ENCODE measurements around the gene CCDC88C. TPM values are rescaled to one million over a fixed set of nuclear protein-coding genes. Genes with fewer than 3 reads are reported as not detected.

The CCDC88C gene
- total RNA-seq, 1 donor: under 0.01 TPM

DNA sequence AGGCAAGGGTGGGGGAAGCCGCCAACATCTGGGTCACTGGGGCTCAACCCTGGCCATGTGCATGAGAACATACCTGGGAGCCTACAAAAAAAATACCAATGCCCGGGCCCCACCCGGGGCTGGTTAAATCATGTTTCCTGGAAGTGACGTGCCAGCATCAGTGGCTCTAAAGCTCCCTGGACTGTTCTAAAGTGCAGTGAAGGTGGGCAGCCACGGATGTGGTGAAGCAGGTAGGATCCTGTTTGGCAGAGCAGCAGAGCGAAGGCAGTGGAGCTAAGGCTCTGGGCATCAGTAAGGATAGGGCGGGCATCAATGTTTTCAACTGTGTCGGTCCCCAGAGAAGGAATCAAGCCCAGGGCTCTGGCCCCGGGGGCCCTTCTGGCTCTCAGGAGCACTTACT lies 172.6 kb downstream of the CCDC88C start:
- H3K4me3 ChIP-seq (ENCODE audit: low read depth, low read length): no peak overlapping the region
- TF ChIP-seq, protein P1, sequence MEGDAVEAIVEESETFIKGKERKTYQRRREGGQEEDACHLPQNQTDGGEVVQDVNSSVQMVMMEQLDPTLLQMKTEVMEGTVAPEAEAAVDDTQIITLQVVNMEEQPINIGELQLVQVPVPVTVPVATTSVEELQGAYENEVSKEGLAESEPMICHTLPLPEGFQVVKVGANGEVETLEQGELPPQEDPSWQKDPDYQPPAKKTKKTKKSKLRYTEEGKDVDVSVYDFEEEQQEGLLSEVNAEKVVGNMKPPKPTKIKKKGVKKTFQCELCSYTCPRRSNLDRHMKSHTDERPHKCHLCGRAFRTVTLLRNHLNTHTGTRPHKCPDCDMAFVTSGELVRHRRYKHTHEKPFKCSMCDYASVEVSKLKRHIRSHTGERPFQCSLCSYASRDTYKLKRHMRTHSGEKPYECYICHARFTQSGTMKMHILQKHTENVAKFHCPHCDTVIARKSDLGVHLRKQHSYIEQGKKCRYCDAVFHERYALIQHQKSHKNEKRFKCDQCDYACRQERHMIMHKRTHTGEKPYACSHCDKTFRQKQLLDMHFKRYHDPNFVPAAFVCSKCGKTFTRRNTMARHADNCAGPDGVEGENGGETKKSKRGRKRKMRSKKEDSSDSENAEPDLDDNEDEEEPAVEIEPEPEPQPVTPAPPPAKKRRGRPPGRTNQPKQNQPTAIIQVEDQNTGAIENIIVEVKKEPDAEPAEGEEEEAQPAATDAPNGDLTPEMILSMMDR (IDR thresholded peaks at IDR 0.05; ENCODE audit: insufficient read depth, low read length): no peak
- DNase-seq (ENCODE audit: low read depth): no peak

DNA sequence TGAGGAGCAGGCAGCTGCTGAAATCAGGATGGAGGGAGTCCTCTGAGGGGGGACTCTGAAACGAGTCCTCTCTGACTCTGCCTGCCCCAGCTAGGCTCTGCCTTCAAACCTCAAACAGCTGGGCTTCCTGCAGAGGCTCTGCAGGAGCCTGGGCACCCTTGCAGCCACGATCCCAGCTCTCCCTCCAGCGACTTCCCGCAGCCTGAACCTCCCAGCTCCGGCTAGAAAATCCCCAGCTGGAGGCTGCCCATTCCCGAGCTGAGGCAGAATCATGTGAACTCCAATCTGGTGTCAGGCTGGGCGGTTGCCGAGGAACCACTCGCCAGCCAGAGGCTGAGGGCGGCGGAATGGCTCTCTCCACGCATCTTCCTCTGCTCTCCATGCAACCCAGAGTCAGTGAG lies 173.1 kb downstream of the CCDC88C start, which contains the start of gene GPR68:
Gene GPR68, minus strand, starts transcription at position 204 of the 401 bp plus-strand sequence. CDS start 9,654 bp downstream, outside the sequence.
- TF ChIP-seq, protein P1 (IDR thresholded peaks at IDR 0.05; ENCODE audit: insufficient read depth, low read length): no peak
- H3K4me3 ChIP-seq (ENCODE audit: low read depth, low read length): peak within 1 kb of the TSS; percentile 54

DNA sequence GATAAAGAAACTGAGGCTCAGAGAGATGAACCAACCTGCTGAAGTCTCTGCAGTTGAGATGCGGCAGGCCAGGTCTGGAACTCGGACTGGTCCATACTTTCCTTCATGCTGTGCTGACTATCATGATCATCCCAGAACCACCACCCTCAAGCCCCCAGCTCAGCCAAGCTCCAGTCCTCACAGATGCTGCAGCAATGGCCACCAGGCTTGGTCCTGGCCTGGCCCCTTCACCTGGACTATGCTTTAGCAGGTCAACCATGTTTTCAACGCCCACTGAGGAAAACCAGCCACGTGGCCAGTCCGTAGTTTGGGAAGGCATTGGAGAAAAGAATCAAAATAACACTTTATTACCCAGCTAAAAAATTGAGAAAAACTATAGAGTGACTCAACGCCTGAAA lies 174.5 kb downstream of the CCDC88C start:
- TF ChIP-seq, protein P1 (IDR thresholded peaks at IDR 0.05; ENCODE audit: insufficient read depth, low read length): no peak
- peak overlapping the region; percentile 33 for H3K4me3 ChIP-seq (ENCODE audit: low read depth, low read length)
- no peak for DNase-seq (ENCODE audit: low read depth)

More for the DNA sequence above, 173.1 kb downstream of the CCDC88C start, which contains the start of gene GPR68:
- peak; percentile 78 for DNase-seq (ENCODE audit: low read depth)

DNA sequence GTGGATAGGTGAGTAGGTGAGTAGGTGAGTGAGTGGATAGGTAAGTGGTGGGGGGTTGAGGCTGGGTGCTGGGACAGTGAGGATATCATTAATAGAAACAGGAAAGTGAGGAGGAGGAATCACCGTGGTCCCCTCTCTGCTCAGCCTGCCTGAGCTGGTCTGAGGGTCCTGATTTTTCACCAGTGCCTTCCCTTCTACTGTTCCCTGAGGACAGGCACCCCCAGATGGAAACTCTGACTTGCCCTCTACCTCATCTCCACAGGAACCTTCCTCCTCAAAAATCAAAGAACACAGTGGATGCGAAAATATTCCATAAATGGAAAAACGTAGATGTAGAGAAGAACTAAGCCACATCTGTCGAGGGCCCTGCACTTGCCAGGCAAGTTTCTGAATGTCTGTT lies 175.0 kb downstream of the CCDC88C start:
- no peak overlapping the region for H3K4me3 ChIP-seq (ENCODE audit: low read depth, low read length)
- TF ChIP-seq, protein P1 (IDR thresholded peaks at IDR 0.05; ENCODE audit: insufficient read depth, low read length): no peak
- DNase-seq (ENCODE audit: low read depth): no peak

DNA sequence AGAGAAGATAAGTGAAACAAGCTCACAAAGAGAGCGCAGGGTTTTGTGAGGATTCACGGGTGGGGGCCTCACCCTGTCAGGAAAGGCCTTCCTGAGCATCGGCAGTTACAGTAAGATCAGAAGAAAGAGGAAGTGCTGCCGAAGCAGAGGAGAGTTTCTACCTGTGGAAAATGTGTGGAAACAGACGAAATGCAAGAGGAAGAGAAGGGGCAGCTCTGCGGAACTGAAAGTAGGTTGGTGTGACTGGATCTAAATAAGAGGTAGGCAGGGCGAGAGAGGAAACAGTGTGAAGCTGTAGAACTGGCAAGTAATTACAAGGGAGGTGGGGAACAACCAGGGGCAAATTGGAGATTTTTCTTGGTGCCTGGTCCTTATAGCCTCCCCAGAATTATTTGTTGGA lies 175.8 kb downstream of the CCDC88C start:
- no peak overlapping the region for H3K4me3 ChIP-seq (ENCODE audit: low read depth, low read length)
- no peak for DNase-seq (ENCODE audit: low read depth)
- TF ChIP-seq, protein P1 (IDR thresholded peaks at IDR 0.05; ENCODE audit: insufficient read depth, low read length): no peak

DNA sequence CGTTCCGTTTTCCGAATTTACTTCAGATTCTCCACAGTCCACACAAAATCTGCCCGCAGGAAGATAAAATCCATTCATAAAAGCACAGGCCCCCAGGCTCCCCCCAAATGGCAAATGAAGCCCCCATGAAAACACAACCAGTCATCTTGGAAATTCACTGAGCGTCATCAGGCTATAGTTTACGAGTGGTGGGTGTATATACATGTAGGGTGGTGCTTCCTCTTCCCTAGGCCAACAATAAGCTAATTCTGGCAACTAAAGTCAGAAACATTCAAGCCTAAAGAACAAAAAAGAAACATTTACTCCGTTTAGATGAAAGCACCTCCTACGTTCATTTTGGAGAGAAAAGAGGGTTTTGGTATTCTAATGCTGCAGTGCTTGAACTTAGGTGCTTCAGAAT lies 179.0 kb downstream of the CCDC88C start:
- H3K4me3 ChIP-seq (ENCODE audit: low read depth, low read length): no peak overlapping the region
- TF ChIP-seq, protein P1 (IDR thresholded peaks at IDR 0.05; ENCODE audit: insufficient read depth, low read length): no peak
- DNase-seq (ENCODE audit: low read depth): no peak

DNA sequence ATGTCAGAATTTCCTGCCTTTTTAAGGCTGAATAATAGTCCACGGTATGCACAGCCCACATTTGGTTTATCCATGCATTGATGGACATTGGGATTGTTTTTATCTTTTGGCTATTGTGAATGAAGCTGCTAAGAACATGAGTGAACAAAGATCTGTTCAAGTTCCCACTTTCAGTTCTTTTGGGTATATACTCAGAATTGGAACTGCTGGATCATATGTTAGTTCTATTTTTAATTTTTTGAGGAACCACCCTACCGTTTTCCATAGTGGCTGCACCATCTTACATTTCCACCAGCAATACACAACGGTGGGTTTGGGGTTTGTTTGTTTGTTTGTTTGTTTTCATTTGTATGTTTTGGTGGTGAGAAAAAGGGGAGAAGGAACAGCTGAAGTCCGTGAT lies 179.5 kb downstream of the CCDC88C start:
- H3K4me3 ChIP-seq (ENCODE audit: low read depth, low read length): no peak overlapping the region
- TF ChIP-seq, protein P1 (IDR thresholded peaks at IDR 0.05; ENCODE audit: insufficient read depth, low read length): no peak
- no peak for DNase-seq (ENCODE audit: low read depth)

All from fibroblast of the aortic adventitia (primary cell).